Neural progenitor cell (in vitro differentiated cells): ENCODE measurements around the gene PRXL2C.

Experiments used
- CTCF ChIP-seq: fragments of 200-600 bp; sonication (generic); IDR thresholded peaks from 2 replicates; pipeline ENCODE4 v1.5.1; 2017; ENCODE audit warnings: antibody characterized with exemption, mild to moderate bottlenecking
- EZH2 ChIP-seq: fragments of 200-600 bp; sonication (generic); IDR thresholded peaks from 2 replicates; pipeline ENCODE4 v1.6.1; 2017; ENCODE audit warnings: antibody characterized with exemption, mild to moderate bottlenecking, moderate library complexity

- TF ChIP-seq EZH2: no peak
- no peak for TF ChIP-seq CTCF
These were observed 55.8 kb downstream of the PRXL2C start for GRCh38 chr9:96599298-96599697.
